ENCODE measurements around the gene PARP15. TPM values are rescaled to one million over a fixed set of nuclear protein-coding genes. Genes with fewer than 3 reads are reported as not detected.

Gene PARP15
- total RNA-seq, 2 experiments from 2014 or later, result 0.70 to 3.4 TPM

- no TSS peak for BruUV-seq (replicated peaks)
- no peaks in the 10 kb centered on the region for H3K9me3 ChIP-seq (ENCODE audit: low read length)
- H3K79me2 ChIP-seq (ENCODE audit: insufficient read depth, low read depth, low read length), result no peaks in the 10 kb centered on the region
- H2AFZ ChIP-seq (ENCODE audit: low read length), result no peak overlapping the region
- H3K36me3 ChIP-seq (ENCODE audit: insufficient read depth, low read length), result no peaks in the 10 kb centered on the region
- CTCF ChIA-PET (ENCODE audit: unreplicated experiment), result no interaction called here
- no peak overlapping the region for H3K4me3 ChIP-seq (ENCODE audit: low read depth, low read length, poor library complexity, severe bottlenecking)
- intact Hi-C loops (cut with micrococcal nuclease; ENCODE audit: unreplicated experiment), result no loop called here
- no peak for DNase-seq (ENCODE audit: low spot score)
- TF ChIP-seq, protein P1, sequence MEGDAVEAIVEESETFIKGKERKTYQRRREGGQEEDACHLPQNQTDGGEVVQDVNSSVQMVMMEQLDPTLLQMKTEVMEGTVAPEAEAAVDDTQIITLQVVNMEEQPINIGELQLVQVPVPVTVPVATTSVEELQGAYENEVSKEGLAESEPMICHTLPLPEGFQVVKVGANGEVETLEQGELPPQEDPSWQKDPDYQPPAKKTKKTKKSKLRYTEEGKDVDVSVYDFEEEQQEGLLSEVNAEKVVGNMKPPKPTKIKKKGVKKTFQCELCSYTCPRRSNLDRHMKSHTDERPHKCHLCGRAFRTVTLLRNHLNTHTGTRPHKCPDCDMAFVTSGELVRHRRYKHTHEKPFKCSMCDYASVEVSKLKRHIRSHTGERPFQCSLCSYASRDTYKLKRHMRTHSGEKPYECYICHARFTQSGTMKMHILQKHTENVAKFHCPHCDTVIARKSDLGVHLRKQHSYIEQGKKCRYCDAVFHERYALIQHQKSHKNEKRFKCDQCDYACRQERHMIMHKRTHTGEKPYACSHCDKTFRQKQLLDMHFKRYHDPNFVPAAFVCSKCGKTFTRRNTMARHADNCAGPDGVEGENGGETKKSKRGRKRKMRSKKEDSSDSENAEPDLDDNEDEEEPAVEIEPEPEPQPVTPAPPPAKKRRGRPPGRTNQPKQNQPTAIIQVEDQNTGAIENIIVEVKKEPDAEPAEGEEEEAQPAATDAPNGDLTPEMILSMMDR (conservative IDR thresholded peaks at IDR 0.05; ENCODE audit: low read length), result no peak
- no peak for TF ChIP-seq EZH2phosphoT487 (IDR thresholded peaks at IDR 0.05; ENCODE audit: borderline replicate concordance, low read depth, low read length)
- POLR2A ChIA-PET, result interaction anchor here (0.5 to 1.0 kb wide), 4 partner anchors 8 to 394 kb away, joined by 3 to 4 read pairs (median 3); no protein-coding TSS in a partner anchor
- H3K4me2 ChIP-seq (ENCODE audit: low read length), result no peak overlapping the region
- no peaks in the 10 kb centered on the region for H3K4me1 ChIP-seq (ENCODE audit: insufficient read depth, low read length, poor library complexity, severe bottlenecking)
- H3K9me2 ChIP-seq (ENCODE audit: insufficient read depth, low read length), result no peaks in the 10 kb centered on the region
- H3K27ac ChIP-seq (ENCODE audit: low read depth, low read length, poor library complexity, severe bottlenecking), result no peak overlapping the region
- no peaks in the 10 kb centered on the region for H4K20me1 ChIP-seq (ENCODE audit: insufficient read depth, low read length)
These were observed 109.8 kb downstream of the PARP15 start for GRCh38 chr3:122687298-122687697.

Other genes starting within 250 kb of the PARP15 start
- 44.7 and 55.3 TPM in 2 replicates for gene MIX23, start 194.4 kb upstream of the PARP15 start, total RNA-seq (2014; rRNA removed; shearing (Covaris generic))
- gene MIX23, start 194.4 kb upstream of the PARP15 start, total RNA-seq (2022), result 59.2 and 71.3 TPM in 2 replicates
- 27.9 and 43.2 TPM in 2 replicates for gene FAM162A, start 193.5 kb upstream of the PARP15 start, total RNA-seq (2014; rRNA removed; shearing (Covaris generic))
- gene FAM162A, start 193.5 kb upstream of the PARP15 start, total RNA-seq (2022), result 36.0 and 61.1 TPM in 2 replicates
- gene WDR5B, start 161.6 kb upstream of the PARP15 start, total RNA-seq (2014; rRNA removed; shearing (Covaris generic)), result 6.9 and 8.3 TPM in 2 replicates
- 6.3 and 7.3 TPM in 2 replicates for gene WDR5B, start 161.6 kb upstream of the PARP15 start, total RNA-seq (2022)
- gene KPNA1, start 62.7 kb upstream of the PARP15 start, total RNA-seq (2014; rRNA removed; shearing (Covaris generic)), result 20.0 and 24.6 TPM in 2 replicates
- gene KPNA1, start 62.7 kb upstream of the PARP15 start, total RNA-seq (2022), result 73.1 and 77.5 TPM in 2 replicates
- 1.4 TPM in 2 replicates for gene PARP9, start 13.3 kb upstream of the PARP15 start, total RNA-seq (2014; rRNA removed; shearing (Covaris generic))
- gene PARP9, start 13.3 kb upstream of the PARP15 start, total RNA-seq (2022), result 0.57 and 0.65 TPM in 2 replicates
- gene DTX3L, start 13.3 kb upstream of the PARP15 start, total RNA-seq (2014; rRNA removed; shearing (Covaris generic)), result 1.5 and 2.2 TPM in 2 replicates
- gene DTX3L, start 13.3 kb upstream of the PARP15 start, total RNA-seq (2022), result 0.94 and 1.3 TPM in 2 replicates
- gene PARP14, start 103.2 kb downstream of the PARP15 start, total RNA-seq (2014; rRNA removed; shearing (Covaris generic)), result 12.4 and 17.0 TPM in 2 replicates
- 3.5 and 5.6 TPM in 2 replicates for gene PARP14, start 103.2 kb downstream of the PARP15 start, total RNA-seq (2022)
- 8.8 and 11.9 TPM in 2 replicates for gene HSPBAP1, start 216.2 kb downstream of the PARP15 start, total RNA-seq (2014; rRNA removed; shearing (Covaris generic))
- gene HSPBAP1, start 216.2 kb downstream of the PARP15 start, total RNA-seq (2022), result 18.6 and 21.2 TPM in 2 replicates
- 1.8 and 2.8 TPM in 2 replicates for gene SLC49A4, start 217.4 kb downstream of the PARP15 start, total RNA-seq (2014; rRNA removed; shearing (Covaris generic))
- 3.3 and 3.4 TPM in 2 replicates for gene SLC49A4, start 217.4 kb downstream of the PARP15 start, total RNA-seq (2022)